Astrocyte of the cerebellum (primary cell): ENCODE results near the gene TMEM184A.

Source experiments
- DNase-seq: peaks from one replicate; pipeline ENCODE4 v3.0.0-alpha.2; 2011; ENCODE audit warnings: low read depth
- H3K4me3 ChIP-seq: 2 replicates; pipeline ENCODE4 v1.5.1; 2011; ENCODE audit warnings: mild to moderate bottlenecking, low read depth, low read length, moderate library complexity
- CTCF ChIP-seq: IDR thresholded peaks from 2 replicates; pipeline ENCODE4 v1.5.1; 2012; ENCODE audit warnings: low read length, low read depth, moderate library complexity, mild to moderate bottlenecking; ENCODE audit errors: missing control alignments
- in situ Hi-C: cut with HindIII; loops from 2 replicates; pipeline ENCODE4 v1.10.0; 2017; ENCODE audit warnings: low sequenced_read_pairs

The TMEM184A gene

GRCh38 chr7:1590887-1591286 is 34.9 kb upstream of the TMEM184A start:
- TF ChIP-seq CTCF: no peak
- H3K4me3 ChIP-seq: no peak overlapping the region
- in situ Hi-C loops: no loop called here
- no peak for DNase-seq

GRCh38 chr7:1590476-1590875 is 34.5 kb upstream of the TMEM184A start:
- no peak for DNase-seq
- in situ Hi-C loops: no loop called here
- TF ChIP-seq CTCF: no peak
- no peak overlapping the region for H3K4me3 ChIP-seq

GRCh38 chr7:1588978-1589377 is 33.0 kb upstream of the TMEM184A start:
- in situ Hi-C loops: no loop called here
- no peak for TF ChIP-seq CTCF
- DNase-seq: no peak
- no peak overlapping the region for H3K4me3 ChIP-seq

GRCh38 chr7:1587738-1588137 is 31.7 kb upstream of the TMEM184A start:
- TF ChIP-seq CTCF: no peak
- H3K4me3 ChIP-seq: no peak overlapping the region
- in situ Hi-C loops: no loop called here
- DNase-seq: no peak

- DNase-seq: no peak
- TF ChIP-seq CTCF: no peak
- in situ Hi-C loops: no loop called here
- H3K4me3 ChIP-seq: no peak overlapping the region
Observed at GRCh38 chr7:1586827-1587705, 31.1 kb upstream of the TMEM184A start.

- TF ChIP-seq CTCF: no peak
- no peak for DNase-seq
- H3K4me3 ChIP-seq: no peak overlapping the region
- in situ Hi-C loops: no loop called here
Observed at GRCh38 chr7:1586126-1586826, 30.3 kb upstream of the TMEM184A start.
